ENCODE results near the gene GPATCH4.

GRCh38 chr1:156601122-156601830, at the start of gene GPATCH4:
- TF ChIP-seq POLR2A (IDR thresholded peaks at IDR 0.05) (no peak), EP300 (IDR thresholded peaks at IDR 0.05) (no peak)
- TF ChIP-seq, protein P1, sequence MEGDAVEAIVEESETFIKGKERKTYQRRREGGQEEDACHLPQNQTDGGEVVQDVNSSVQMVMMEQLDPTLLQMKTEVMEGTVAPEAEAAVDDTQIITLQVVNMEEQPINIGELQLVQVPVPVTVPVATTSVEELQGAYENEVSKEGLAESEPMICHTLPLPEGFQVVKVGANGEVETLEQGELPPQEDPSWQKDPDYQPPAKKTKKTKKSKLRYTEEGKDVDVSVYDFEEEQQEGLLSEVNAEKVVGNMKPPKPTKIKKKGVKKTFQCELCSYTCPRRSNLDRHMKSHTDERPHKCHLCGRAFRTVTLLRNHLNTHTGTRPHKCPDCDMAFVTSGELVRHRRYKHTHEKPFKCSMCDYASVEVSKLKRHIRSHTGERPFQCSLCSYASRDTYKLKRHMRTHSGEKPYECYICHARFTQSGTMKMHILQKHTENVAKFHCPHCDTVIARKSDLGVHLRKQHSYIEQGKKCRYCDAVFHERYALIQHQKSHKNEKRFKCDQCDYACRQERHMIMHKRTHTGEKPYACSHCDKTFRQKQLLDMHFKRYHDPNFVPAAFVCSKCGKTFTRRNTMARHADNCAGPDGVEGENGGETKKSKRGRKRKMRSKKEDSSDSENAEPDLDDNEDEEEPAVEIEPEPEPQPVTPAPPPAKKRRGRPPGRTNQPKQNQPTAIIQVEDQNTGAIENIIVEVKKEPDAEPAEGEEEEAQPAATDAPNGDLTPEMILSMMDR (IDR thresholded peaks at IDR 0.05), result no peak

All from stomach (tissue), 4 donors.